Heart right ventricle (tissue), 16 donors: ENCODE data around the gene AGO1. TPM values are rescaled to one million over a fixed set of nuclear protein-coding genes. Genes with fewer than 3 reads are reported as not detected.

Experiments
- ATAC-seq, 8 donors: fragments of 200-7000 bp; cut with Tn5 transposase; one replicate each; pipeline ENCODE4 v1.9.1; 2020; ENCODE audit warnings: mild to moderate bottlenecking in 8 of 8, moderate library complexity in 8 of 8, moderate number of reproducible peaks in 1 of 8
- DNase-seq, 2 donors: peaks; one replicate each; pipeline ENCODE4 v3.0.0-alpha.2; 2020
- H3K27ac ChIP-seq, 10 donors: fragments of 200-600 bp; sonication (generic) in 2 of 10; one replicate each; pipeline versions ENCODE4 v1.5.0 to v1.8.0; 2020 to 2022; ENCODE audit warnings: mild to moderate bottlenecking in 3 of 10
- H3K27me3 ChIP-seq, 7 donors: fragments of 200-600 bp; one replicate each; pipeline ENCODE4 v1.8.0; 2021 to 2022; ENCODE audit warnings: mild to moderate bottlenecking in 2 of 7
- H3K36me3 ChIP-seq, 9 donors: fragments of 200-600 bp; sonication (generic) in 1 of 9; one replicate each; pipeline versions ENCODE4 v1.5.0 to v1.8.0; 2020 to 2022; ENCODE audit warnings: mild to moderate bottlenecking in 2 of 9
- H3K4me1 ChIP-seq, 9 donors: fragments of 200-600 bp; sonication (generic) in 1 of 9; one replicate each; pipeline versions ENCODE4 v1.5.0 to v1.8.0; 2020 to 2022; ENCODE audit warnings: mild to moderate bottlenecking in 4 of 9
- H3K4me3 ChIP-seq, 10 donors: fragments of 200-600 bp; sonication (generic) in 2 of 10; one replicate each; pipeline versions ENCODE4 v1.5.0 to v1.8.0; 2020 to 2022; ENCODE audit warnings: mild to moderate bottlenecking in 7 of 10, moderate library complexity in 2 of 10
- H3K9me3 ChIP-seq, 11 donors: fragments of 200-600 bp in 10 of 11; sonication (generic) in 2 of 11; one replicate each; pipeline versions ENCODE4 v1.5.0 to v1.8.0; 2013 to 2022; ENCODE audit warnings: mild to moderate bottlenecking in 2 of 11, control low read depth in 1 of 11, moderate library complexity in 1 of 11
- WGBS, 2 donors: extraction: QIAGEN DNeasy Blood & Tissue Kit; methylation state at CpG; one replicate each; pipeline ENCODE4 v1.1.7; 2013; ENCODE audit warnings: inconsistent platforms in 1 of 2; 5-methylcytosine and 5-hydroxymethylcytosine counted together
- intact Hi-C, 10 donors: fragments of 100-400 bp; cut with DNase I; formaldehyde crosslinking; loops; one replicate each; pipeline versions ENCODE4 v1.11.1 to v1.14.2; 2022
- polyA plus RNA-seq, 2 donors: library from polyadenylated mRNA; stranded (reverse); fragments of 200-250 nt; gene quantifications; one replicate each; pipeline ENCODE4 v1.2.3, GENCODE V29; 2013
- total RNA-seq, 10 donors: library from RNA; stranded (reverse); fragmentation: NEBNext Ultra II Directional in 3 of 10; extraction: Animal tissue kit (Norgen Biotek cat#: 25700) in 3 of 10; gene quantifications; one replicate each; pipeline versions ENCODE4 v1.2.1 to v1.2.4, GENCODE V29; 2021 to 2023
- TF ChIP-seq, protein P1 (sequence below), 9 donors: fragments of 200-600 bp; sonication (generic) in 2 of 9; IDR thresholded peaks; one replicate each; pipeline versions ENCODE4 v1.5.0 to v1.8.0; 2021 to 2022; ENCODE audit warnings: antibody characterized with exemption in 9 of 9, mild to moderate bottlenecking in 5 of 9, moderate library complexity in 1 of 9
- donor health status: Arrhythmogenic right ventricular cardiomyopathy.
- donor health status: ischemic (EF 13 %, LVEDD 7.1; RV severe dilation, severe dysfunction).
- donor health status: healthy with polysubstance abuse.
- donor health status: DM: no; HTN: yes; CAD: no.
- donor health status: DM: no; HTN: no; CAD: no.
- donor health status: ischemic (EF 25% LVEDD 6.9; RV normal size, moderate dysfunction).
- donor health status: ischemic (EF 25% LVEDD 5.7; RV mildly dilated, moderate dysfunction).
- donor health status: healthy.
- donor health status: DM: yes; HTN: yes; CAD: no.
- donor health status: Ischemic cardiomyopathy.
- donor health status: ischemic (EF 35%, LVEDD 5.7; RV mildly dilated, moderate dysfunction).
- donor health status: nonischemic (EF 11% LVEDD 7.7; RV severe dilation, severe dysfunction).
- donor health status: DM: yes; HTN: yes; CAD: no.
- donor health status: PGD.
- donor health status: ischemic (EF 29% LVEDD 5.4; RV normal size, mild dysfunction).
- donor health status: nonischemic (EF 23%, LVEDD 6.1; RV moderate dilation, normal function).

Gene AGO1
- total and polyA plus RNA-seq, 12 donors: 1.9 to 26.5 (median 21.9) TPM

DNA sequence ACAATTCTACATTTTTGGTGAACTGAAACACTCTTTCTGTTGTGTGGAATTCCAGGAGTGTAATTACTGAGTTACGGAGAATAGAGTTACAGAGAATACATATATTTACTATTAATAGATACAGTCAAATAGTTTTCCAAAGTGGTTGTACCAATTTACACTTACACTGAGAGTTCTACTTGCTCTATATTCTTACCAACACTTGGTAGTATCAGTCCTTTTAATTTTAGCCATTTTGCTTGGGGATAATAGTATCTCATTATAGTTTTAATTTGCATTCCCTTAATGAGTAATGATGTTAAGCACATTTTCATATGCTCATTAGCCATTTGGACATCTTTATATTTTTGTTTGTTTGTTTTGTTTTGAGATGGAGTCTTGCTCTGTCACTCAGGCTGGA lies 46.3 kb upstream of the AGO1 start:
- H3K9me3 ChIP-seq: peaks cover 0 to 10% (median 0%) of the 10 kb centered on the region in 11 donors
- DNase-seq (no peak), ATAC-seq (no peak)
- TF ChIP-seq, protein P1, sequence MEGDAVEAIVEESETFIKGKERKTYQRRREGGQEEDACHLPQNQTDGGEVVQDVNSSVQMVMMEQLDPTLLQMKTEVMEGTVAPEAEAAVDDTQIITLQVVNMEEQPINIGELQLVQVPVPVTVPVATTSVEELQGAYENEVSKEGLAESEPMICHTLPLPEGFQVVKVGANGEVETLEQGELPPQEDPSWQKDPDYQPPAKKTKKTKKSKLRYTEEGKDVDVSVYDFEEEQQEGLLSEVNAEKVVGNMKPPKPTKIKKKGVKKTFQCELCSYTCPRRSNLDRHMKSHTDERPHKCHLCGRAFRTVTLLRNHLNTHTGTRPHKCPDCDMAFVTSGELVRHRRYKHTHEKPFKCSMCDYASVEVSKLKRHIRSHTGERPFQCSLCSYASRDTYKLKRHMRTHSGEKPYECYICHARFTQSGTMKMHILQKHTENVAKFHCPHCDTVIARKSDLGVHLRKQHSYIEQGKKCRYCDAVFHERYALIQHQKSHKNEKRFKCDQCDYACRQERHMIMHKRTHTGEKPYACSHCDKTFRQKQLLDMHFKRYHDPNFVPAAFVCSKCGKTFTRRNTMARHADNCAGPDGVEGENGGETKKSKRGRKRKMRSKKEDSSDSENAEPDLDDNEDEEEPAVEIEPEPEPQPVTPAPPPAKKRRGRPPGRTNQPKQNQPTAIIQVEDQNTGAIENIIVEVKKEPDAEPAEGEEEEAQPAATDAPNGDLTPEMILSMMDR (IDR thresholded peaks at IDR 0.05): no peak
- H3K27me3 ChIP-seq: no peaks in the 10 kb centered on the region
- intact Hi-C loops: no loop called here
- WGBS, 2 donors: 100% methylated on average over 1 of the region's 1 CpG
- H3K36me3 ChIP-seq: peaks cover 0 to 100% (median 82%) of the 10 kb centered on the region in 9 donors
- no peak overlapping the region for H3K4me3 ChIP-seq
- H3K27ac ChIP-seq: no peak overlapping the region
- H3K4me1 ChIP-seq: peaks cover 0 to 11% (median 0%) of the 10 kb centered on the region in 9 donors

DNA sequence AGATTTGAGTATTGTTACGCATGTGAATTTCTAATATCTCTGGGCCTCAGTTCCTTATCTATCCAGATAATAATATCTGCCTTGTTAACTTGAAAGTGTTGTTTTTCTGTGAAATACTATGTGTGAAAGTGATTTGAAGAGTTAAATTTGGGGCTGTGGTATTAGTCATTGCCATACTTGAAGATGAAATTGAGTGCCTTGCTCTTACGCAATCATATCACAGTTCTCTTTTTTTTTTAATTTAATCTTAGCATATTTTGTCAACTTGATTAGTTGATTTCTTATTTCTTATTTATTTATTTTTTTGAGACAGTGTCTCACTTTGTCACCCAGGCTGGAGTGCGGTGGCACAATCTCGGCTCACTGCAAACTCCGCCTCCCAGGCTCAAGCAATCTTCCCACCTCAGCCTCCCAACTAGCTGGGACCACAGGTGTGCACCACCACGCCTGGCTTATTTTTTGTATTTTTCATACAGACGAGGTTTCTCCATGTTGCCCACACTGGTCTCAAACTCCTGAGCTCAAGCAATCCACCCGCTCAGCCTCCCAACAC lies 44.2 kb upstream of the AGO1 start:
- 96 to 97% methylated on average over 8 of the region's 8 CpGs for WGBS, 2 donors
- Histone ChIP-seq H3K9me3 (peaks cover 0 to 10% (median 0%) of the 10 kb centered on the region in 11 donors), H3K27ac (no peak overlapping the region), H3K4me1 (peaks cover 0 to 11% (median 0%) of the 10 kb centered on the region in 9 donors), H3K27me3 (no peaks in the 10 kb centered on the region), H3K36me3 (peaks cover 0 to 100% (median 69%) of the 10 kb centered on the region in 9 donors), H3K4me3 (no peak overlapping the region)
- no peak for ATAC-seq
- intact Hi-C loops: no loop called here
- TF ChIP-seq, protein P1 (IDR thresholded peaks at IDR 0.05): no peak
- DNase-seq: no peak

DNA sequence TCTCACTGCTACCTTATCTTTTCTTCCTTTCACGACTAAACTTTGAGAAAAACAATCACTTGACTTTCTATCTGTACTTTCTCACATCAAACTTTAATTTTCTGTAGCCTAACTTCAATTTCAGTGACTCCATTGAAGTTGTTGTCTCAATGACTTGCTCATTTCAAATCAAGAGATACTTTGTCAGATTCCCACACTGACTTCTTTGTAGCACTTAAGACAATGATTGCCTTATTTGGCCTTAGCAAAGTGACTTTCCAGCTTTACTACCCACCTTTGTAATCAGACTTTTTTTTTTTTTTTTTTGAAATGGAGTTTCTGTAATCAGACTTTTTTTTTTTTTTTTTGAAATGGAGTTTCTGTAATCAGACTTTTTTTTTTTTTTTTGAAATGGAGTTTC lies 38.2 kb upstream of the AGO1 start:
- TF ChIP-seq, protein P1 (IDR thresholded peaks at IDR 0.05): no peak
- Histone ChIP-seq H3K4me1 (peaks cover 0 to 37% (median 16%) of the 10 kb centered on the region in 9 donors), H3K36me3 (peaks cover 0 to 87% (median 29%) of the 10 kb centered on the region in 9 donors), H3K27me3 (no peaks in the 10 kb centered on the region), H3K4me3 (no peak overlapping the region), H3K27ac (peak overlapping the region in 2 of 10 donors; percentile 5 to 73), H3K9me3 (no peaks in the 10 kb centered on the region)
- no peak for ATAC-seq
- WGBS, 2 donors: 65 to 68% methylated on average over 1 of the region's 1 CpG
- intact Hi-C loops: no loop called here
- no peak for DNase-seq

DNA sequence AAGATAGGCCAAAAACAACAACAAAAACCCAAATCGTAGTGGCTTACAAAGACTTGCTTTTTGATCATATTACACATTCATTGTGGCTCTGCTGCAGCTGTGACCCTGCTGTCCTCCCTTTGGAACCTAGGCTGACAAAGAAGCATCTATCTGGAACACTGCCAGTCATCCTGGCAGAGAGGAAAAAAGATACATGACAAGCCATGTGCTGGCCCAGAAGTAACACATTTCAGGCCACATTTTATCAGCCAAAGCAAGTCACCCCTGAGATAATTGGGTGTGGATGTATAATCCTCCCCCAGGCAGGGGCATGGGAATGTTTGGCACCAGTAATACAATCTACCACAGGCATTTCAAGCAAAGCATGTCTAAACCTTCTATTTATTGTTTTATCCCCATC lies 37.2 kb upstream of the AGO1 start:
- DNase-seq: peak in 1 of 2 donors; percentile 29
- no peaks in the 10 kb centered on the region for H3K9me3 ChIP-seq
- no peaks in the 10 kb centered on the region for H3K27me3 ChIP-seq
- ATAC-seq: peak in 5 of 8 donors; percentile 10 to 75 (median 40)
- peaks cover 0 to 46% (median 16%) of the 10 kb centered on the region in 9 donors for H3K4me1 ChIP-seq
- WGBS, 2 donors: 25 to 36% methylated on average over 1 of the region's 1 CpG
- H3K36me3 ChIP-seq: peaks cover 0 to 87% (median 27%) of the 10 kb centered on the region in 9 donors
- intact Hi-C loops: no loop called here
- peak overlapping the region in 6 of 10 donors; percentile 34 to 84 (median 50) for H3K27ac ChIP-seq
- no peak overlapping the region for H3K4me3 ChIP-seq
- TF ChIP-seq, protein P1 (IDR thresholded peaks at IDR 0.05): no peak
